Neural cell (in vitro differentiated cells): ENCODE data around the gene SLC34A3. TPM values are rescaled to one million over a fixed set of nuclear protein-coding genes. Genes with fewer than 3 reads are reported as not detected.

Experiments
- H2AFZ ChIP-seq: fragments of 200-600, 300-800 bp; sonication (generic), shearing (Covaris generic); 2 replicates; pipeline ENCODE4 v1.6.0; 2014; ENCODE audit warnings: low read depth, mild to moderate bottlenecking, antibody characterized with exemption, low read length, moderate library complexity
- H3F3A ChIP-seq: fragments of 200-600 bp; shearing (Covaris generic); 2 replicates; pipeline ENCODE4 v1.6.1; 2016; ENCODE audit warnings: mild to moderate bottlenecking, moderate library complexity, mixed read lengths, antibody characterized with exemption, low read length; ENCODE audit not compliant: insufficient read depth, poor library complexity, severe bottlenecking
- H3K27ac ChIP-seq: fragments of 200-600, 300-800 bp; sonication (generic), shearing (Covaris generic); 2 replicates; pipeline ENCODE4 v1.5.1; 2014; ENCODE audit warnings: mild to moderate bottlenecking, low read length, moderate library complexity
- H3K27me3 ChIP-seq: fragments of 300-800, 200-600 bp; sonication (generic), shearing (Covaris generic); 2 replicates; pipeline ENCODE4 v1.6.0; 2014; ENCODE audit warnings: mild to moderate bottlenecking, low read depth, low read length, moderate library complexity; ENCODE audit not compliant: insufficient read depth
- H3K36me3 ChIP-seq: fragments of 300-800, 200-600 bp; sonication (generic), shearing (Covaris generic); 2 replicates; pipeline ENCODE4 v1.5.1; 2014; ENCODE audit warnings: mild to moderate bottlenecking, antibody characterized with exemption, low read length, moderate library complexity; ENCODE audit not compliant: insufficient read depth
- H3K4me2 ChIP-seq: fragments of 300-800, 200-600 bp; sonication (generic), shearing (Covaris generic); 2 replicates; pipeline ENCODE4 v1.6.0; 2014; ENCODE audit warnings: mild to moderate bottlenecking, low read length
- H3K4me3 ChIP-seq: fragments of 300-800, 200-600 bp; sonication (generic), shearing (Covaris generic); 2 replicates; pipeline ENCODE4 v1.5.1; 2014; ENCODE audit warnings: mild to moderate bottlenecking, low read length, moderate library complexity
- H3K79me2 ChIP-seq: fragments of 200-600 bp; shearing (Covaris generic); replicated peaks from 2 replicates; pipeline ENCODE4 v1.6.0; 2014; ENCODE audit warnings: mild to moderate bottlenecking, low read length, moderate library complexity; ENCODE audit not compliant: insufficient read depth
- H3K9ac ChIP-seq: fragments of 300-800, 200-600 bp; sonication (generic), shearing (Covaris generic); 2 replicates; pipeline ENCODE4 v1.6.1; 2016; ENCODE audit warnings: mild to moderate bottlenecking, low read length, mixed read lengths
- H3K9me2 ChIP-seq: fragments of 200-600 bp; shearing (Covaris generic); 2 replicates; pipeline ENCODE4 v1.6.1; 2016; ENCODE audit warnings: mild to moderate bottlenecking, low read length, mixed read lengths; ENCODE audit not compliant: insufficient read depth
- H3K9me3 ChIP-seq: fragments of 200-600, 300-800 bp; sonication (generic), shearing (Covaris generic); 2 replicates; pipeline ENCODE4 v1.6.1; 2016; ENCODE audit warnings: mild to moderate bottlenecking, mixed run types, low read length, moderate library complexity, mixed read lengths
- H4K20me1 ChIP-seq: fragments of 200-600 bp; shearing (Covaris generic); 2 replicates; pipeline ENCODE4 v1.6.1; 2016; ENCODE audit warnings: mild to moderate bottlenecking, mixed run types; ENCODE audit not compliant: insufficient read depth
- EZH2 ChIP-seq: fragments of 200-600, 300-800 bp; shearing (Covaris generic), sonication (generic); IDR thresholded peaks from 2 replicates; pipeline ENCODE4 v1.6.1; 2014; ENCODE audit warnings: antibody characterized with exemption, low read length, borderline replicate concordance, mild to moderate bottlenecking; ENCODE audit not compliant: insufficient read depth, poor library complexity, severe bottlenecking
- MXI1 ChIP-seq: fragments of 450-650 bp; conservative IDR thresholded peaks from 2 replicates; pipeline ENCODE4 v1.6.1; 2014; ENCODE audit warnings: antibody characterized with exemption, mild to moderate bottlenecking; ENCODE audit not compliant: poor library complexity, severe bottlenecking
- POLR2AphosphoS5 ChIP-seq: IDR thresholded peaks from 2 replicates; pipeline ENCODE4 v1.6.1; 2012
- RAD21 ChIP-seq: fragments of 450-650 bp; conservative IDR thresholded peaks from 2 replicates; pipeline ENCODE4 v1.6.1; 2014; ENCODE audit warnings: antibody characterized with exemption, mild to moderate bottlenecking, moderate library complexity
- REST ChIP-seq: IDR thresholded peaks from 2 replicates; pipeline ENCODE4 v1.6.1; 2012; ENCODE audit warnings: borderline replicate concordance
- SMC3 ChIP-seq: fragments of 450-650 bp; conservative IDR thresholded peaks from 2 replicates; pipeline ENCODE4 v1.6.1; 2014; ENCODE audit warnings: antibody characterized with exemption, mild to moderate bottlenecking, moderate library complexity; ENCODE audit not compliant: poor library complexity
- TAF1 ChIP-seq: IDR thresholded peaks from 2 replicates; pipeline ENCODE4 v1.6.1; 2012; ENCODE audit warnings: low read depth
- polyA plus RNA-seq: library from polyadenylated mRNA; depleted of rRNA; stranded (reverse); fragments of >200 nt; gene quantifications from 2 replicates; pipeline ENCODE4 v1.2.3, GENCODE V29; 2014
- TF ChIP-seq, protein P1 (sequence below): fragments of 450-650 bp; IDR thresholded peaks from 2 replicates; pipeline ENCODE4 v1.5.1; 2014; ENCODE audit warnings: antibody characterized with exemption, mild to moderate bottlenecking, moderate library complexity; ENCODE audit not compliant: poor library complexity, severe bottlenecking

SLC34A3 gene
- polyA plus RNA-seq, 1 donor from 2014 or later = 0.27 TPM

DNA sequence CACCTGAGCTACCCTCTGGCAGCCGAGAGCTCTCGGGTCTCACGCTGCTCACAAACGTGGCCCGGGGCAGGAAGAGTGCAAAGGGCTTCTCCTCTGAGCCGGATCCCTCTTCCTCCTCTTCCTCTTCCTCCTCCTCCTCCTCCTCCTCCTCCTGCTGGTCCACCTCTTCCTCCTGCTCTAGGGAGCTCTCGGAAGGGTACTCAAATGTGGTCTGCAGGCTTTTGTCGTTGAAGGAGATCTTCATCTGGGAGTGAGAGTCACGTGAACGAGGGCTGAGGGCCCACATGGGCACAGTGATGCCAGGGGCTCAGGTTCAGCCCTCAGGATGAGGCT is 38.3 kb upstream of the SLC34A3 start:
- Histone ChIP-seq H3K9me2 (no peaks in the 10 kb centered on the region), H3K9ac (no peak overlapping the region), H3K4me3 (no peak overlapping the region), H3K27ac (no peak overlapping the region), H3F3A (no peaks in the 10 kb centered on the region), H3K36me3 (no peaks in the 10 kb centered on the region), H2AFZ (no peak overlapping the region), H3K79me2 (peaks cover 8% of the 10 kb centered on the region), H3K27me3 (no peaks in the 10 kb centered on the region), H3K9me3 (no peaks in the 10 kb centered on the region), H4K20me1 (no peaks in the 10 kb centered on the region), H3K4me2 (no peak overlapping the region)
- no peak for TF ChIP-seq EZH2
- no peak for TF ChIP-seq REST
- TF ChIP-seq, protein P1, sequence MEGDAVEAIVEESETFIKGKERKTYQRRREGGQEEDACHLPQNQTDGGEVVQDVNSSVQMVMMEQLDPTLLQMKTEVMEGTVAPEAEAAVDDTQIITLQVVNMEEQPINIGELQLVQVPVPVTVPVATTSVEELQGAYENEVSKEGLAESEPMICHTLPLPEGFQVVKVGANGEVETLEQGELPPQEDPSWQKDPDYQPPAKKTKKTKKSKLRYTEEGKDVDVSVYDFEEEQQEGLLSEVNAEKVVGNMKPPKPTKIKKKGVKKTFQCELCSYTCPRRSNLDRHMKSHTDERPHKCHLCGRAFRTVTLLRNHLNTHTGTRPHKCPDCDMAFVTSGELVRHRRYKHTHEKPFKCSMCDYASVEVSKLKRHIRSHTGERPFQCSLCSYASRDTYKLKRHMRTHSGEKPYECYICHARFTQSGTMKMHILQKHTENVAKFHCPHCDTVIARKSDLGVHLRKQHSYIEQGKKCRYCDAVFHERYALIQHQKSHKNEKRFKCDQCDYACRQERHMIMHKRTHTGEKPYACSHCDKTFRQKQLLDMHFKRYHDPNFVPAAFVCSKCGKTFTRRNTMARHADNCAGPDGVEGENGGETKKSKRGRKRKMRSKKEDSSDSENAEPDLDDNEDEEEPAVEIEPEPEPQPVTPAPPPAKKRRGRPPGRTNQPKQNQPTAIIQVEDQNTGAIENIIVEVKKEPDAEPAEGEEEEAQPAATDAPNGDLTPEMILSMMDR = no peak
- no peak for TF ChIP-seq SMC3
- no peak for TF ChIP-seq MXI1
- TF ChIP-seq RAD21 = no peak
- TF ChIP-seq POLR2AphosphoS5 = no peak

- H3K4me3 ChIP-seq = no peak overlapping the region
- no peak overlapping the region for H3K9ac ChIP-seq
- no peak overlapping the region for H3K4me2 ChIP-seq
- H3K79me2 ChIP-seq = peaks cover 3% of the 10 kb centered on the region
- no peak for TF ChIP-seq REST
- no peak for TF ChIP-seq TAF1
- no peak for TF ChIP-seq POLR2AphosphoS5
- H3K27me3 ChIP-seq = no peaks in the 10 kb centered on the region
- H3K36me3 ChIP-seq = no peaks in the 10 kb centered on the region
- H3F3A ChIP-seq = no peaks in the 10 kb centered on the region
- H3K27ac ChIP-seq = no peak overlapping the region
- H3K9me3 ChIP-seq = no peaks in the 10 kb centered on the region
- no peaks in the 10 kb centered on the region for H3K9me2 ChIP-seq
- H4K20me1 ChIP-seq = no peaks in the 10 kb centered on the region
- H2AFZ ChIP-seq = no peak overlapping the region
These were observed 37.8 kb upstream of the SLC34A3 start for GRCh38 chr9:137192859-137193258.
